SK-N-DZ (cell line): Measurements from ENCODE around the gene S100A11. TPM values are rescaled to one million over a fixed set of nuclear protein-coding genes. Genes with fewer than 3 reads are reported as not detected.
A peak's percentile ranks its signal among the peaks of the same experiment; 100 is the strongest.
"Not testable (repeated sequence)": the region's sequence is repeated elsewhere in the genome, so short reads cannot be mapped to it uniquely, and the experiment has no call there.

Experiments
- DNase-seq: peaks from one replicate; pipeline ENCODE4 v3.0.0-alpha.2; 2015; ENCODE audit warnings: low spot score
- polyA plus RNA-seq, 2 experiments: library from polyadenylated mRNA; depleted of rRNA; stranded (reverse); fragments of >200 nt; gene quantifications; 2 replicates each; pipeline ENCODE4 v1.2.3, GENCODE V29; 2014

The S100A11 gene
- 34.7 and 36.6 TPM in 2 replicates for polyA plus RNA-seq (2014; cell fraction: cytosol; rRNA removed)
- 2.8 and 5.4 TPM in 2 replicates for polyA plus RNA-seq (2014; cell fraction: nucleus; rRNA removed)

DNA sequence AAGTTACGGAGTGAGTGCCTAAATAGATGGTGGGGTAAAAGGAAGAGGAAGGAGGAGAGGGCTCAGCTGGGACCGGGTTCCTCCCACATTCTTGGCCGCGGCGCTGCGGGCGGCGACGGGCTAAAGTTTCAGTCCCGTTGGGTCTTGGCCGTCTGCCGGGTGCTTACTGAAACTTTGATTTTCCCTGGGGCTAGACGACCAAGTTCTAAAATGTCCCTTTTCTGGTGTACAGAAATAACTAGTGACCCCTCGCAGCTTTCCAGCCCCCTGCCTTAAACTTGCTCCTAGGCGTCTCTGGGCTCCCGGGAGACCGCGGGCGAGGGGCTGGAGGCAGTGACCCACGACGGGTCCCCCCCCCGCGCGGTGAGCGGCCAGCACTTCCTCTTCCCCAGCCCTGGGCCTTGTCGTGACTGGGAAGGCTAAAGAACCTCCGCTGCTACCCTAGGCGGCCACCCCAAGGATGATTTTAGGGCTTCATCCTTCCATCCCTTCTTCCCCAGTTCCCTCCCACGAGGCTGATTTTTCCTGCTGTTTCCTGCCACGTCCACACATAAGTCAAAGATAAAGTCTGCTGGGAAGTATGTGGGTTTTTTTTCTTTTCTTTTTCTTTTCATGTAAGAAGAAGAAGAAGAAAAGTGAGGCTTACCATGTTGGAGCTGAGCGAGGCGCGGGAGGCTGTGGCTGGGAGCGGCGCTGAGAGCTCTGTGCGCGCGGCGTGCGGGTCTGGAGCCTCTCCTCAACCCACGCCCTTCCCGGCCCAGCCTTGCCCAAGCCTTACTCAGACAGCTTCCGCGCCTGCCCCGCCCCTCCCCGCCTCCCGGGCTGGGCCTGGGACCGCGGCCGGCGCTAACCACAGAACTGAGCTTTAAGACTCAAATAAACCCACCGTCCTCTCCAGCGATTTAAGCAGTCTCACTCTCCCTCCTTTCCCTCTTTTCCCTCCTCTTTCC lies at the start of gene S100A11:
Gene S100A11, minus strand, starts transcription at position 738 of the 950 bp plus-strand sequence. Its CDS starts 89 bp downstream, at position 649.
- peak; percentile 66 for DNase-seq

DNA sequence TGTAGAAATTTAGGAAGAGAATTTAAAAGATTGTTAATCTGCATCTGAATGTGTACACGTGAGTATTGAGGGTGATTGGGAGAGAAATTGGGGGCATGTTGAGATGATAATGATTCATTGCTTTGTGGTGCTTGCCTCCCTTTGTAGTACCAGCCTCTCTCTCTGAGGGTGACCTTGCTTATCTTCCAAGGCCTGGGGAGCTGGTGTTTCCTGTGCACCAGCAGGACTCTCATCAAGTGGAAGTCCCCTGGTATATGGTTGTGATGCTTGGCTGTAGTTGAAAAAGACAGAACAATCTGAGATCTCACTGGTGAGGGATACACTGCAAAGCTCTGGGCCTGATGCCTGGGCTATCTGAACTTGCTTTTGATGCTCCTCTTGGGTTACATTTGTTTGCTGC lies 48.0 kb upstream of the S100A11 start:
- no peak for DNase-seq

DNA sequence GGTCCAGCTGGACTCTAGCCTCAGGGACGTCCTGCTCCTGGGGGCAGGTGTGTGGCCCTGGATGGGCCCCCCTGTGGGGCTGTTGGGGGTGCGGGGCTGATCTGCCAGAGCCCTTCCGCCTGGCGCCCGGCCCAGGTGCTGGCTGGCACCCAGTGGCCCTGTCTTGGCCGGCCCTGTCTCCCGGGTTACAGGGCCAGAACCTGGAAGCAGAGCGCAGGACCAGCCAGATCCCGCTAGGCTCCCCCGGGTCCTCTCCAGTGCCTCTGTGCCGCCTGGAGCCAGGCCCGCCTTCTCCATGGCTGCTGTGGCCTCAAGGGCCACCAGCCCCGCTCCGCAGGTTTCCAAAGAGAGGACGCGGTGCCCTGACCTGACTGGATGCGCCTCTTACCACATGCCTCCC lies 44.2 kb upstream of the S100A11 start:
- DNase-seq = not testable (repeated sequence)

DNA sequence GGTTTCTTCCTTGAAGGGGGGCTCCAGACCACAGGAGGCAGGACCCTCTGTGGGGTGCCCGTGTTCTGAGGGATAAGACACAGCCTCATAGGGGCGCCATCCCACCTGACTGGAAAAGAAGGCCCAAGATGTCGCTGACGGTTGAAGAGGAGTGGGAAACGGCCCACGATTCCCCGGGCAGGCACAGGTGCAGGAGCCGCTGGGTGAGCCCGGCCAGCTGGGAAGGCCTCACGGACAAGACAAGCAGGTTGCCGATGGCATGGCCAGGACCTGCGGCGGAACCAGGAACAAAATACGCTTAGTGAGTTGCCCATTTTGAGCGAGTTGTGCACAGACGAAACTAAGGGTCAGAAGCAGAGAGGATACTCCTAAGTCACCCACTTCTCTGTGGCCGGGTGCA lies 43.7 kb upstream of the S100A11 start:
- DNase-seq = not testable (repeated sequence)

DNA sequence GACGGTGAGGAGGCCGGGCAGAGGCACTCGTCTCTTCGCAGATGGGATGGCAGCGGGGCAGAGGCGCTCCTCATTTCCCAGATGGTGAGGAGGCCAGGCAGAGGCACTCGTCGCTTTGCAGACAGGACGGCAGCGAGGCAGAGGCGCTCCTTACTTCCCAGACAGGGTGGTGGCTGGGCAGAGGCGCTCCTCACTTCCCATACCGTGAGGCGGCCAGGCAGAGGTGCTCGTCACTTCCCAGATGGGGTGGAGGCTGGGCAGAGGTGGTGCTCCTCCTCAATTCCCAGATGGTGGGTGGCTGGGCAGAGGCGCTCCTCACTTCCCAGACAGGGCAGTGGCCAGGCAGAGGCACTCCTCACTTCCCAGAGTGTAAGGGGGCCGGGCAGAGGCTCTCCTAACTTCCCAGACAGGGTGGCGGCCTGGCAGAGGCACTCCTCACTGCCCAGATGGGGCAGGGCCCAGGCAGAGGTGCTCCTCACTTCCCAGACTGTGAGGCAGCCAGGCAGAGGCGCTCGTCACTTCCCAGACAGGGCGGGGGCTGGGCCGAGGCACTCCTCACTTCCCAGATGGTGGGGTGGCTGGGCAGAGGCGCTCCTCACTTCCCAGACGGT lies 42.1 kb upstream of the S100A11 start:
- no peak for DNase-seq

DNA sequence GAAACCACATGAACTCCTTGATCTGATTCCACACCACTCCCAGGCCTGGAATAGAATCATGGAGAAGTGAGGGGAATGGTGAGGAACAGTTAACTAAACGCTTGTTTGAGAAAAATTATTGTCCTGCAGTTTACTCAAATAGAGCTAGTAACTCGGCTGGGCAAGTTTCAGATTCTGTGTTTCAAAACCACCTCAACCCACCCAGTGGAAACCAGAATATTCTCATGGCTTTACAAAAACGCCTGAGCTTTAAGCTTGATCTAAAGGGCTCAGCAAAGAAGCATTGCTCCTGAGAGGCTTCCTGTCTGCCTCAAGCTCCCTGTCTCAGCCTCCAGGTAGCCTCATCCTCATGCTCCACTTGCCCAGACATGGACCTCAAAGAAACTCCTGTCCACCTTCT lies 35.5 kb upstream of the S100A11 start:
- DNase-seq = no peak

DNA sequence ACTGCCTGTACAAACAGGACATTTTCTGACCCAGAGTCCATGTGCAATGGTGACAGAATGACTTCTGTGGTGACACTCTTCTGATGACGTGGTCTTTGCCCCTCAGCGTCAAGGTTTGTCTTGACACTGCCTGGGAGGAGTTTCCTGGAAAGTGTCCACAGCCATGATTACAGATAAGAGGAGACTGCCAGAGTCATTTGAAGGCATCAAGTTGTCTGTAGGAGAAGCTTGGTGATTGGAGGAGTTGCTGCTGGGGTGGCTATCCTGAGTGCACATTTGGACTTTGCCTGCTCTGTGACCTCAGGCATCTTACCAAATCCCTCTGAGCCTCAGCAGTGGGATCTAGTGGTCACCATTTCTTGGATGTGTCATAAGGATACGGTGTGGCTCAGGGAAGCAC lies 34.3 kb upstream of the S100A11 start:
- no peak for DNase-seq

DNA sequence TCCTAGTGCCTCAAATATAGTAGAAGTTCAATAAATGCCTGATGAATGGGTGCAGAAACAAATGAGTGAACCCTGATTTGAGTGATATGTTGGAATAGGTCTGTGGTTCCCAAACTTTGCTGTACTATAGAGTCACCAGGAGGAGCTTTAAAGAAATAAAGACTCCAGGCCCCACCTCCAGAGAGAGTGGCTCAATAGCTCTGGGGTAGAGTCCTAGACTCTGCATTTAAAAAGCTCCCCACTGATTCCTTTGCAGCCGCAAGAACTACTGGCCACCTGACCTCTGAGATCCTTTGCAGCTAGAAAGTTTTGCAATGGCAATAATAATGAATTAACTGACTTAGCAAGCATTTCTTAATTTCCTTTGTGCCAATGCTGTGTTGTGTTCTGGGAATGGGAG lies 31.1 kb upstream of the S100A11 start:
- DNase-seq = no peak

DNA sequence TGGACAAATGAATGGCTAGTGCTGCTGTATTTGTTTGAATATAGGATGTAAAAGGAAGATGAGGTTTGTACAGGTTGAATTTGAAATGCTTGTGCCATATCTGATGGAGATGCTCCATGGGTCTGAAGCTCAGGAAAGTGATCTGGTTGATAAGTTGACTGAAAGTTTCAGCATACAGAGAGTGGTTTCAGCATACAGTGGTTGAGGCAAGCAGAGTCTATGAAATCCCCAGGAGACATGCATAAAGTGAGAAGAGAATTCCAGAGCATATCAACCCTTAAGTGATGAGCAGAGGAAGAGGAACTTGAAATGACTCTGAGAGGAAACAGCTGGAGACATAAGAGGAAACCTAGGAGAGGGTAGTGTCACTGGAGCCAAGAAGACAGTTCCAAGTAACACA lies 30.3 kb upstream of the S100A11 start:
- DNase-seq = no peak

DNA sequence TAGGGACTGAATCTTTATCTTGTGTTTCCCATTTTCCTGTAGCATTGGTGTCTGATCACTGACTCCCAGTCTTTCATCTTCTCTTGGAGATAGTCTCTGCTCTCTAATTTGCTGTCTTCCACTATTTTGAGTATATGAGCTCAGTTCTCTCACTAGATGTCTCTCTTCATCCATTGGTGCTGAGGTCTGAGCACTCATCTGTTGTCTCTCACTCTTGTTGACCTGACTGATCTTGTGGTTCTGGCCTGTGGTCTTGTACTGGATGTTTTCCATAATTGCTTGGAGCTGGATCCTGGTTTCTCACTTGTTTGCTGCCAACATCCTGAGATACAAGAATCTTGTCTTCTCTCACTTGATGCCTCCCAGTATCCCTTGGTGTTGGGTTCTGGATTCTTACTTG lies 25.1 kb upstream of the S100A11 start:
- DNase-seq = no peak

DNA sequence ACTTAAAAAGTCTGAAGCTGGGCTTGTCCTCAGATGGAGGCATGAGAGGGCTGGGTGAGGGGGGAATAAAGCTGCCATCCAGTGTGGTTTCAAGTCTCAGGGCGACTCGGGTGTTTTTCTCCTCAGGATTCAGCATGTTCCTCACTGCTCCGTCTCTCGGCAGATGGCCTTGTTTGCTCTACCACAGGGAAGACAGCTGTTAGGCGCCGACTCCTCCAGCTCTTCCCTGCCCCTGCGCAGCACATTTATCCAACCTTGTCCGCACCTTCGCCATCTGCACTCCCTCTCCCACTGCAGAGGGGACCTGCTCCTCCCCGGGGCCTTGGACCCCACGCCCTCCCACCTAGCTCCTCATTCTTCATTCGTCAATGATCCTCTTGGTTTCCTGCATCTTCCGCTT lies 16.6 kb upstream of the S100A11 start:
- DNase-seq = peak; percentile 35

DNA sequence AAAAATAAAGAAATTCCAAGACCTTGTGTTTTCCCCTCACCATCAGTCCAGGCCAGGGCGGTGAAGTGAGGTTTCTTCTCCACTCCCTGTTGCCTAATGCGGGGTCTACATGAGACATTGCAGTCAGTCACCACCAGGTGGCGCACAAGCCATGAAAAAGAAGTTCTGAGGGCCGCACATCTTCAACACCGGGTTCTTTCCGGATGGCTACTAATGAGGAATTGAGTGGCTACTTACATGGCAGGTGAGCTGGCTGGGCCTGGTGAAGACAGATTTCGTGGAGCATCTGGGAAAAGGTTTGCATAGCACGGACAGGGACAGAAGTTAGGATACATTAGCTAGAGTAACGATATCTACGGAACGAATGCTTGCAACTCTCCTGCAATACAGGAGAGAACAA lies 15.8 kb upstream of the S100A11 start:
- DNase-seq = peak; percentile 82

DNA sequence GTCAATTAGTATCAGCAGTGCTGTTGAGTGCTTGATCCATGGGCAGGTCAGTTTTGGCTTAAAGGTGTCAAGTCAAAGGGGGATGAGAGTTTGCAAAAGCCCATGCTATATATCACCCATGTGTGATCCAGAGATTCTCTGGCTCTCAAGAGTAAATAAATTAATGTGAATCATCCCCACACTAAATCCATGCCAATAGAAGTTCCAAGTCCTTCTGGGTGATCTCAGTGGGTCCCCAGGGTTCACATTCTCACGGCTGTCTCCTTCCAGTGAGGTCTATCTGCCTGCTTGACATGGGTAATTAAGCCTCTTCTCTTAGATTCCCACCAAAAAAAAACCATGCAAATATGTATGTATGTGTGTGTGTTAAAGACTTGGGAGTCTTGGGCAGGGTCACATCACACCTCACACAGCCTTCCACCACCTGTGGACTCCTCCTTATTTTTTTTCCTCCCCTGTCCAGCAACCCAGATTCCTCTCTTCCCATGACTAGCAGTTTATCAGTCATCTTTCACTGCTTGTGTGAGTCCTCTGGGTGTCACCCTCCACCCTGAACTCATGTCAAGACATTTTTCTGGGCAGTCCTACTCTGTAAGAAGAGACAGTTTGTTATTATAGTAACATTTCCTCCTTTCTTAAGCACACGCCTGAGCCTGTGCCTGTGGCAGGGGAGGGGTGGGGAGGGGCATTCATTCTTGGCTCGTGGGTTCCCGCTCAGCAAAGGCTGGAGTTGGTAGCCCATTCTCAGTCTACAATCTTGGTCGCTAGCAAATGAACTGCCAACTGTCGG lies 14.3 kb upstream of the S100A11 start:
- no peak for DNase-seq

DNA sequence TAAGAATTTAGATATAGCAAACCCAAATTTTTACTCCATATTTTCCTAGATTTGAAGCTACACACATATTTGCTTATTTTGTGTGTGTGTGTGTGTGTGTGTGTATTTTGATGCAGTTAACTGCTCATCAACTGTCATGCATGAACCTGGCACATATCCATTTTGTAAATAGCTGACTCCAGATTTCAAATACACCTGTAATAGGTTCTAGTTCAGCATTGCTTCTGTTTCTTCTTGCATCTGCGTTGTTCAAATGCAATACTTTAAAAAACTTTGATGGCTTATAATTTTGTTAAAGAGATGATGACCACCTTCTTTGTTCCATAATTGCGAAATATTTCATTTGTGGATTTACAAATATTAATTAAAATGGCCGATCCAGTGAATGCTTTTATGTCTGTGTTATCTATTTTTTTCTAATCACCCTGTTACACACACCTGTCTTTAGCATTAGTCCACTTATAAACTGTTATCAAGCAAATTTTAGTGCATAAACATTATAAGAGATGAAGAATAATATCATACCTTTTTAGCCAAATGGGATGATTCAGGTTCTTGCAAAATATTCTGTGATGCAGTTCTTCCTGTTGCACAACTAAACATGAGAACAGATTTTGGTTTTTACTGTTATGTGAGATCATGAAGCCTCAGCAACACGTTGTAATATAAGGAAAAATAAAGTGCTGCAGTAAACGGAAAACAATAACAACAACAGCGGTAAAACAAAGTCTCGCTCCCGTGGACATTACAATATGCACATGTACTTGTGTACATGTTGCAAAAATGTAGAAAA lies 12.7 kb upstream of the S100A11 start:
- no peak for DNase-seq

DNA sequence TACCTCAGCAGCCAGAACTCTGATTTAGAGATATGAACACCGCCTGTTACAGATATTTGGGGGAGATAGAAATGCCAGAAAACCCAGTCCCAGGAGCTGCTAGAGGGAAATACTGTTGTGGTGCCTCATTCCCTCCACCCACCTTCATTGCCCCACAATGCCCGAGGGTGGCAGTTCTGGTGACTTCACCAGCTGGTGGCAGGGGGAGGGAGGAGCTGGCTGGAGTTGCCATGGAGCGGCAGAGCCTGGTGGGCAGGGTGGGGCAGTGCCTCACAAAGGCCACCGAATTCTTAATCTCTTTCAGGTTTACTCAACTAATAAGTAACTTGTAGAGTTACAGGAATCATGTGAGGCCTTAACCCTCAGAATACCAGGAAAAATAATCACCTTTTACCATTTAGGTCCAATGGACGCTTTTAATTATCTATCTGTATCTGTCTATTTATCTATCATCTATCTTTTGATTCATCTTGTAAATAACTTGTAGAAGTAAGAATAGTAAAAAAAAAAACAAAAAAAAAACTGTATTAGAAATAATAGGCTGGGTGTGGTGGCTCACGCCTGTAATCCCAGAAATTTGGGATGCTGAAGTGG lies 11.7 kb upstream of the S100A11 start:
- DNase-seq = no peak

DNA sequence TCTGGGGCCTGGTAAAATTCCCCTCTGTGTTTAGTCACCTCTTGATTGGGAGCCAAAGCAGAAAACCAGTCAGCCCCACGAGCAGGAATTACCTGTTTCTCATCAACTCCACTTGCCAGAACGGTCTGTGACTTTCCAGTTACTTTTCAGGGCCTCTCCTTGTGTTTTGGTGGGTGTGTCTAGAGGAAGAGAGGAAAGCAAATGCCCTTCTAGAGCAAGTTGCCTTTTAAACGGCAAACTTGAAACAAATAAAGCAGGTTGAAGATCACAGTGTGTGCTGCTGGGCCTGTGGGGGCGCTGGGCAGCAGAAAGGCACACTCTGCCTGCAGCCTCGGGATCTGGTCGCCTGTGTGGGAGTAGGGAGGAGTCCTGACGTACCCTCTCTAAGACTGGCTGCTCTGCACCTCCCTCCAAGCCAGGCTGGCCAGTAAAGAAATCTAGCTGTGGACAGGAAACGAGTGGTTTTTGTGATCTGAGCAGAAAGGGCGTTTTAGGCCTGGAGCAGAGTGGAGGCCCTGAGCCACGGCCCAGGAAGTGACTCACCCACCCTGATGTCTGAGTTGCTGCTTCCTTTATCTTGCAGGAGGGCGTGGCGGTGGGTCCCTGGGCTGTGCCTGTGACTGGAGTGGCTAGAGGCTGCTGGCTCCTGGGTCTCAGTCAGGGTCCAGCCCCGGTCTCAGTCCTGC lies 11.1 kb upstream of the S100A11 start:
- peak; percentile 88 for DNase-seq

DNA sequence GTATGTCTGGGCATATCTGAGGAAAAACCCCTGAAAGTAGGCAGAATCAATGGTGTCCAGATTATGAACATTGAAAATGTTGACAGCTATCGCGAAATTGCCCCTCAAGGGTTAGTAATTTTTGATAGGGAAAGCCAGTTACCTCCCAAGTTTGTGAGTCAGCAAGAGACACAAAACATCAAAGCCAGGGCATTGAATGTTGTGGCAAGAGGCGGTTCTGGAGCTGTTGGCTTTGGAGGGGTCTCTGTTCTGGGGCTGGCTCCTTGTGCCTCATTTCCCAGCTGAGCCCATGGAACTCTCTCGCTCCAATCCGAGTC lies 10.6 kb upstream of the S100A11 start:
- DNase-seq = no peak

DNA sequence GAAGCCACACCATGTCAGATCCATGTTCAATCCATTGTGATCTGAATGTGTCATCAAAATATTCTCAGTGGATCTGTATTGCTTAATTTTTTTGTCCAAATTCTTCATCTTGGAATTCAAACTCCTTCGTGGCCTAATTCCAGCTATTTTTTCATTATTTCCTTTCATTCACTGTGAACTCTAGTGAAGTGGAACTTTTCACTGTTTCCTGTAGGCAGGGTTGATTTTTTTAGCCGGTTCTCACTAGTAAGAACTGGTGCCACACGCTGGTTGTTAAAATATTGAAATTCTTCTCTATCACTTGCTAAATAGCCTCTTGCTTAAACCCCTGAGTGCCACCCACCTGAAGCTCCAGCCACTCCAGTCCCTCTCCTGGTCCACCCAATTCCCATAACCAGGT lies 7.6 kb upstream of the S100A11 start:
- DNase-seq = no peak

DNA sequence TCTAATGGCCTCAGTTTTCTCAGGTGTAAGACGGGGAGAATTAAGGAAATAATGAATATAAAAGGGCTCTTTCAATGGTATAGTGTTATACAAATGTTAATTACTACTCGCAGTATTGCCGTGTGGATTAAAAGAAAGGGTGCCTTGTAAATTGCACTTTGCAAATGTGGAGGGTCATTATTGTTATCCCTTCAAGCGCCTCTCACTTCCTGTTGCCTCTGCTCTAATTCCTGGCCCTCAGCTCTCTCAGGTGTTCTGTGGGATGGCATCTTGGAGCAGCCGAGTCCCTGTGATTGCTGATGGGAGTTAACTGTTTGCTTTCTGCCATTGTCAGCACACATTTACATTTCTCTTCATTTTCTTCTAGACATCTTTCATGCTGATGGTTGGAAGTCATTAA lies 7.1 kb upstream of the S100A11 start:
- DNase-seq = no peak

DNA sequence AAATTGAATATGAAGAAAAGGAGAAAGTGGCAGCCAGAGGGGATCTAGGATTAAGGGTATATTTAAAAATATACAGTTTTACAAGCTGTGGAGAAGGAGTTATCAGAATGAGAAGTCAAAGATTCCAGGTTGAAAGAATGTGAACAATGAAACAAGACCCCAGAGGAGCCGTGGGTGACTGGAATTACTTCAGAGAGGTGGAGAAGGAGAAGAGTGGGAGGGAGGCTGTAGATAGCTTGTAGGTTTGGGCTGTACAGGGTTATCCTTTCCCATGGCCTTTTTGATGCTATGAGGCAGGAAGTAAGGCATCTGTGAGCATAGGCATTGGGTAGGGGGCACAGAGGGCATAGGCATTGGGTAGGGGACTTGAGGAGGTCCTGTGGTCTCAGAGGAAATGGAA lies 5.2 kb upstream of the S100A11 start:
- DNase-seq = no peak
